Thoracic aorta (tissue), 2 donors: ENCODE data around the gene GALR1. TPM values are rescaled to one million over a fixed set of nuclear protein-coding genes. Genes with fewer than 3 reads are reported as not detected.

Experiments
- ATAC-seq: fragments of 150-250 bp; one replicate; pipeline ENCODE4 v1.8.0; 2017; ENCODE audit warnings: low read depth; ENCODE audit not compliant: insufficient number of reproducible peaks, low FRiP score
- DNase-seq: peaks from one replicate; pipeline ENCODE4 v3.0.0-alpha.2; 2020; ENCODE audit warnings: low spot score
- H3K27ac ChIP-seq, 2 donors: fragments of 200-600 bp; sonication (generic); 1 replicate in 1 of 2; 2 replicates in 1 of 2; pipeline ENCODE4 v1.5.1; 2016; ENCODE audit warnings: mild to moderate bottlenecking in 2 of 2, moderate library complexity in 2 of 2
- H3K27me3 ChIP-seq: fragments of 200-600 bp; sonication (generic); replicated peaks from 2 replicates; pipeline ENCODE4 v1.6.0; 2016; ENCODE audit warnings: mild to moderate bottlenecking; ENCODE audit not compliant: insufficient read depth
- H3K36me3 ChIP-seq: fragments of 200-600 bp; sonication (generic); one replicate; pipeline ENCODE4 v1.5.1; 2016
- H3K4me1 ChIP-seq, 2 donors: fragments of 200-600 bp; sonication (generic); 1 replicate in 1 of 2; 2 replicates in 1 of 2; pipeline versions ENCODE4 v1.5.1 to v1.6.0; 2016; ENCODE audit warnings: low read depth in 2 of 2, mild to moderate bottlenecking in 1 of 2; ENCODE audit not compliant: control insufficient read depth in 1 of 2
- H3K4me3 ChIP-seq: fragments of 200-600 bp; sonication (generic); 2 replicates; pipeline ENCODE4 v1.5.1; 2016; ENCODE audit warnings: mild to moderate bottlenecking
- H3K9me3 ChIP-seq: fragments of 200-600 bp; sonication (generic); 2 replicates; pipeline ENCODE4 v1.5.1; 2016
- total RNA-seq, 2 donors: library from RNA; depleted of rRNA; stranded (reverse); fragments of >200 nt; gene quantifications; one replicate each; pipeline versions ENCODE4 v1.1.0 to v1.2.3, GENCODE V29; 2016
- TF ChIP-seq, protein P1 (sequence below): fragments of 200-600 bp; sonication (generic); IDR thresholded peaks from one replicate; pipeline ENCODE4 v1.5.1; 2019; ENCODE audit warnings: antibody characterized with exemption

The GALR1 gene
- total RNA-seq, 2 donors from 2014 or later: under 0.01 to 0.28 TPM

GRCh38 chr18:77316008-77316407 is 66.4 kb downstream of the GALR1 start:
- Histone ChIP-seq H3K4me3 (no peak overlapping the region), H3K4me1 (no peaks in the 10 kb centered on the region), H3K27me3 (no peaks in the 10 kb centered on the region), H3K36me3 (no peaks in the 10 kb centered on the region), H3K9me3 (no peaks in the 10 kb centered on the region), H3K27ac (no peak overlapping the region)
- DNase-seq (no peak), ATAC-seq (no peak)
- TF ChIP-seq, protein P1, sequence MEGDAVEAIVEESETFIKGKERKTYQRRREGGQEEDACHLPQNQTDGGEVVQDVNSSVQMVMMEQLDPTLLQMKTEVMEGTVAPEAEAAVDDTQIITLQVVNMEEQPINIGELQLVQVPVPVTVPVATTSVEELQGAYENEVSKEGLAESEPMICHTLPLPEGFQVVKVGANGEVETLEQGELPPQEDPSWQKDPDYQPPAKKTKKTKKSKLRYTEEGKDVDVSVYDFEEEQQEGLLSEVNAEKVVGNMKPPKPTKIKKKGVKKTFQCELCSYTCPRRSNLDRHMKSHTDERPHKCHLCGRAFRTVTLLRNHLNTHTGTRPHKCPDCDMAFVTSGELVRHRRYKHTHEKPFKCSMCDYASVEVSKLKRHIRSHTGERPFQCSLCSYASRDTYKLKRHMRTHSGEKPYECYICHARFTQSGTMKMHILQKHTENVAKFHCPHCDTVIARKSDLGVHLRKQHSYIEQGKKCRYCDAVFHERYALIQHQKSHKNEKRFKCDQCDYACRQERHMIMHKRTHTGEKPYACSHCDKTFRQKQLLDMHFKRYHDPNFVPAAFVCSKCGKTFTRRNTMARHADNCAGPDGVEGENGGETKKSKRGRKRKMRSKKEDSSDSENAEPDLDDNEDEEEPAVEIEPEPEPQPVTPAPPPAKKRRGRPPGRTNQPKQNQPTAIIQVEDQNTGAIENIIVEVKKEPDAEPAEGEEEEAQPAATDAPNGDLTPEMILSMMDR: no peak

- H3K36me3 ChIP-seq: no peaks in the 10 kb centered on the region
- H3K4me3 ChIP-seq: no peak overlapping the region
- no peaks in the 10 kb centered on the region for H3K4me1 ChIP-seq
- no peaks in the 10 kb centered on the region for H3K27me3 ChIP-seq
- no peak overlapping the region for H3K27ac ChIP-seq
- no peak for DNase-seq
- H3K9me3 ChIP-seq: no peaks in the 10 kb centered on the region
- ATAC-seq: no peak
- TF ChIP-seq, protein P1: no peak
Measured at GRCh38 chr18:77316641-77317040, 67.0 kb downstream of the GALR1 start.

DNA sequence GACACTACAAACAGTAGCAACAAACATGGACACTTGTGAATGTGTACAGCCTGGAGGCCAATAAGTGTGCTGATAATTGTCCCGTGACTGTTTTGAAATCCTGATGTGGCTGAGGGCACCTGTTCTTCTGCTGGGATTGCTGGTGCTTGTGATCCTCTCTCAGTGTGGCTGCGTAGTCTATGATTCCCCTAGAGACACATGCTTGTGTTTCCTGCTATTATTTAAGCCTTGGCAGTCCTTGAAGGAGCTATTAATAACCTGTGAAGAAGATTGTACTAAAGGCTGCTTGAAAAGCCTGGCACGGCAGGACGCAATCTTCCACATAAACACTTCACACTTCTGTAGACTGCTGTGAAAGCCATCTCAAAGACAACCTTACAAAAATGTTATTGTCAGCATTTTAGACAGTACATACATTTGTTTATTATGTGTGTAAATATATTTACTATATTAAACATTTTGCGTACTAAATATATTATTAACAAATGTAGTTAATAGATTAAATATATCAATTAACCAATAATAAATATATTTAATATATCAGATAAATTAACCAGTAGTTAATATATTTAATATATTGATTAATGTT is 71.4 kb downstream of the GALR1 start:
- DNase-seq (no peak), ATAC-seq (no peak)
- TF ChIP-seq, protein P1: no peak
- Histone ChIP-seq H3K27me3 (no peaks in the 10 kb centered on the region), H3K4me1 (no peaks in the 10 kb centered on the region), H3K27ac (no peak overlapping the region), H3K4me3 (no peak overlapping the region), H3K36me3 (no peaks in the 10 kb centered on the region), H3K9me3 (no peaks in the 10 kb centered on the region)

- Histone ChIP-seq H3K27ac (no peak overlapping the region), H3K4me1 (no peaks in the 10 kb centered on the region), H3K4me3 (no peak overlapping the region), H3K27me3 (no peaks in the 10 kb centered on the region), H3K36me3 (no peaks in the 10 kb centered on the region), H3K9me3 (no peaks in the 10 kb centered on the region)
- TF ChIP-seq, protein P1: no peak
- ATAC-seq (no peak), DNase-seq (no peak)
Measured at GRCh38 chr18:77321823-77322805, 72.5 kb downstream of the GALR1 start.

GRCh38 chr18:77323640-77324299 is 74.1 kb downstream of the GALR1 start:
- no peaks in the 10 kb centered on the region for H3K4me1 ChIP-seq
- ATAC-seq (no peak), DNase-seq (no peak)
- H3K9me3 ChIP-seq: no peaks in the 10 kb centered on the region
- no peaks in the 10 kb centered on the region for H3K36me3 ChIP-seq
- H3K4me3 ChIP-seq: no peak overlapping the region
- TF ChIP-seq, protein P1: no peak
- H3K27me3 ChIP-seq: no peaks in the 10 kb centered on the region
- H3K27ac ChIP-seq: no peak overlapping the region
